K562 (cell line): Measurements from ENCODE around the gene TRIM38. TPM values are rescaled to one million over a fixed set of nuclear protein-coding genes. Genes with fewer than 3 reads are reported as not detected.

Source experiments
- ATAC-seq: fragments of 200-7000 bp; cut with Tn5 transposase; 3 replicates; pipeline ENCODE4 v1.9.1; 2020; ENCODE audit warnings: moderate library complexity
- BruUV-seq: library from RNA; stranded (reverse); fragments of 400-500 nt; replicated peaks from 2 replicates; lab custom pipeline; 2021; lab: Mats Ljungman, UMichigan
- CTCF ChIA-PET: fragments of 300-600 bp; formaldehyde crosslinking; extraction: SDS; loops from one replicate; lab custom pipeline; 2021; ENCODE audit warnings: low intra/inter-chr PET ratio; lab: Yijun Ruan, JAX
- POLR2A ChIA-PET: fragments of 300-600, 350-650 bp; sonication (Branson Sonifier 250); formaldehyde crosslinking; extraction: SDS; loops from one replicate; lab custom pipeline; 2021; ENCODE audit warnings: antibody characterized with exemption, inconsistent platforms; lab: Yijun Ruan, JAX
- DNase-seq, 4 experiments: peaks; one replicate each; pipeline versions ENCODE4 v3.0.0 to v3.0.0-alpha.2; 2011 to 2018; ENCODE audit warnings: low spot score in 3 of 4, mixed read lengths in 3 of 4; ENCODE audit errors: extremely low read depth in 1 of 4
- FAIRE-seq: peaks from 2 replicates; lab custom pipeline; 2011; peaks lifted over from hg19 to GRCh38; lab: Jason Lieb, UNC
- H2AFZ ChIP-seq: 2 replicates; pipeline ENCODE4 v1.6.0; 2011; ENCODE audit warnings: low read depth, low read length, control low read depth, inconsistent platforms
- H3K27ac ChIP-seq: fragments of 200-600 bp; 3 replicates; pipeline ENCODE4 v1.8.0; 2011; ENCODE audit warnings: low read depth, mild to moderate bottlenecking, control low read depth, inconsistent platforms, low read length, moderate library complexity, mixed read lengths; ENCODE audit errors: extremely low read depth
- H3K27me3 ChIP-seq, 2 experiments: fragments of 300-600 bp in 1 of 2; 2 replicates in 1 of 2; 3 replicates in 1 of 2; pipeline versions ENCODE4 v1.6.0 to v1.8.0; 2011; ENCODE audit warnings: inconsistent platforms in 2 of 2, low read length in 2 of 2, mild to moderate bottlenecking in 1 of 2, mixed read lengths in 1 of 2, moderate library complexity in 1 of 2; ENCODE audit not compliant: control insufficient read depth in 2 of 2, insufficient read depth in 2 of 2
- H3K36me3 ChIP-seq: fragments of 300-600 bp; 3 replicates; pipeline ENCODE4 v1.8.0; 2011; ENCODE audit warnings: mild to moderate bottlenecking, low read length, inconsistent platforms; ENCODE audit not compliant: control insufficient read depth, insufficient read depth
- H3K4me1 ChIP-seq, 2 experiments: fragments of 200-600 bp in 1 of 2; replicated peaks in 1 of 2; 2 replicates in 1 of 2; 3 replicates in 1 of 2; pipeline versions ENCODE4 v1.5.1 to v1.8.0; 2011; ENCODE audit warnings: inconsistent platforms in 2 of 2, low read length in 2 of 2, mild to moderate bottlenecking in 1 of 2, mixed read lengths in 1 of 2, moderate library complexity in 1 of 2; ENCODE audit not compliant: control insufficient read depth in 2 of 2, insufficient read depth in 2 of 2
- H3K4me2 ChIP-seq: 2 replicates; pipeline ENCODE4 v1.6.1; 2011; ENCODE audit warnings: low read length, control low read depth, inconsistent platforms, mixed read lengths; ENCODE audit not compliant: insufficient read depth
- H3K4me3 ChIP-seq: fragments of 200-600 bp; sonication (generic), shearing (Covaris generic); 2 replicates; pipeline ENCODE4 v1.5.1; 2016; ENCODE audit warnings: control low read depth, inconsistent platforms
- H3K79me2 ChIP-seq: fragments of 200-600 bp; 3 replicates; pipeline ENCODE4 v1.8.0; 2011; ENCODE audit warnings: low read length, inconsistent platforms; ENCODE audit not compliant: control insufficient read depth, insufficient read depth
- H3K9ac ChIP-seq, 2 experiments: 2 replicates each; pipeline versions ENCODE4 v1.6.0 to v1.6.1; 2011; ENCODE audit warnings: low read depth in 2 of 2, low read length in 2 of 2, control low read depth in 1 of 2, inconsistent platforms in 1 of 2, mild to moderate bottlenecking in 1 of 2, mixed read lengths in 1 of 2; ENCODE audit not compliant: insufficient read depth in 1 of 2
- H3K9me1 ChIP-seq: one replicate; pipeline ENCODE4 v1.6.0; 2011; ENCODE audit warnings: inconsistent platforms, mild to moderate bottlenecking, low read length, moderate library complexity; ENCODE audit not compliant: control insufficient read depth, insufficient read depth
- H3K9me3 ChIP-seq: replicated peaks from 2 replicates; pipeline ENCODE4 v1.5.1; 2011; ENCODE audit warnings: low read depth, low read length, inconsistent platforms; ENCODE audit not compliant: control insufficient read depth, insufficient read depth
- H4K20me1 ChIP-seq: replicated peaks from 2 replicates; pipeline ENCODE4 v1.6.1; 2011; ENCODE audit warnings: low read length, inconsistent platforms, mixed read lengths; ENCODE audit not compliant: control insufficient read depth, insufficient read depth
- BRF1 ChIP-seq: IDR thresholded peaks from 3 replicates; pipeline ENCODE4 v1.6.1; 2011; ENCODE audit warnings: borderline replicate concordance, mild to moderate bottlenecking; ENCODE audit not compliant: insufficient read length; ENCODE audit errors: extremely low read depth
- CXXC5 ChIP-seq: fragments of 250-450 bp; sonication (Bioruptor Pico); IDR thresholded peaks from 2 replicates; pipeline ENCODE4 v1.8.0; 2022; ENCODE audit warnings: inconsistent platforms, mild to moderate bottlenecking, moderate library complexity
- EP300 ChIP-seq: IDR thresholded peaks from 2 replicates; pipeline ENCODE4 v1.6.1; 2012; ENCODE audit warnings: low read length, improper control_type of control experiment
- FIP1L1 ChIP-seq: fragments of 200-400 bp; formaldehyde crosslinking; IDR thresholded peaks from 2 replicates; pipeline ENCODE4 v1.6.1; 2018; ENCODE audit warnings: mild to moderate bottlenecking, low read depth, low read length; ENCODE audit not compliant: poor library complexity, severe bottlenecking
- MAZ ChIP-seq, 2 experiments: fragments of 450-650 bp in 1 of 2; sonication (generic) in 1 of 2; formaldehyde crosslinking; IDR thresholded peaks in 1 of 2; conservative IDR thresholded peaks in 1 of 2; 2 replicates each; pipeline versions ENCODE4 v1.4.0 to v1.5.0; 2020; ENCODE audit warnings: mild to moderate bottlenecking in 1 of 2, missing genetic modification reagents in 1 of 2
- MIER1 ChIP-seq: fragments of 450-650 bp; IDR thresholded peaks from 2 replicates; pipeline ENCODE4 v1.6.1; 2016; ENCODE audit warnings: antibody characterized with exemption, mild to moderate bottlenecking, low read depth
- NFRKB ChIP-seq: fragments of 450-650 bp; IDR thresholded peaks from 2 replicates; pipeline ENCODE4 v1.6.1; 2016; ENCODE audit warnings: low read depth
- POLR2G ChIP-seq: fragments of 200-400 bp; formaldehyde crosslinking; IDR thresholded peaks from 2 replicates; pipeline ENCODE4 v1.6.1; 2017; ENCODE audit warnings: low read depth, mild to moderate bottlenecking, antibody characterized with exemption, low read length, moderate library complexity
- PRMT5 ChIP-seq: sonication (generic); formaldehyde crosslinking; IDR thresholded peaks from 2 replicates; pipeline ENCODE4 v1.5.0; 2020; ENCODE audit warnings: missing genetic modification reagents
- PRPF4 ChIP-seq: fragments of 200-400 bp; formaldehyde crosslinking; IDR thresholded peaks from one replicate; pipeline ENCODE4 v1.6.1; 2017; ENCODE audit warnings: low read length, low read depth, mild to moderate bottlenecking; ENCODE audit not compliant: insufficient read depth, poor library complexity, severe bottlenecking
- SNIP1 ChIP-seq: fragments of 450-650 bp; IDR thresholded peaks from 2 replicates; pipeline ENCODE4 v1.7.1; 2017; ENCODE audit warnings: low read depth, mild to moderate bottlenecking
- SRSF9 ChIP-seq: fragments of 200-400 bp; formaldehyde crosslinking; IDR thresholded peaks from 2 replicates; pipeline ENCODE4 v1.6.1; 2017; ENCODE audit warnings: low read depth, low read length, borderline replicate concordance
- WGBS: fragments of 100-300 bp; shearing (Covaris generic); methylation state at CpG from one replicate; pipeline ENCODE4 v1.1.6; 2016; ENCODE audit warnings: low coverage, mixed read lengths; ENCODE audit not compliant: insufficient coverage; ENCODE audit errors: missing lambda C conversion rate; 5-methylcytosine and 5-hydroxymethylcytosine counted together
- in situ Hi-C: fragments of 300-500 bp; cut with MboI; formaldehyde crosslinking; loops from 4 replicates; pipeline ENCODE4 v1.15.0; 2018; ENCODE audit warnings: inconsistent platforms, mixed read lengths
- intact Hi-C: fragments of 100-400 bp; cut with micrococcal nuclease; formaldehyde crosslinking; loops from 2 replicates; pipeline ENCODE4 v1.14.2; 2022
- polyA plus RNA-seq, 8 experiments: library from polyadenylated mRNA; depleted of rRNA in 4 of 8; stranded (reverse) in 5 of 8; unstranded in 3 of 8; fragments of >200 nt; fragmentation: Nextera tagmentation in 2 of 8; fragmentation: Illumina TruSeq in 1 of 8; extraction: Ambion mirVana in 2 of 8; extraction: Trizol in 1 of 8; gene quantifications; 2 replicates each; pipeline versions ENCODE4 v1.2.1 to v1.2.3, GENCODE V29; 2011 to 2014; ENCODE audit warnings: inconsistent platforms in 1 of 8, missing spikeins in 1 of 8
- total RNA-seq, 7 experiments: library from RNA; depleted of rRNA in 6 of 7; stranded (reverse); fragments of >200 nt in 6 of 7; fragmentation: Illumina TruSeq in 2 of 7; extraction: Trizol in 2 of 7; gene quantifications; 2 replicates each; pipeline versions ENCODE4 v1.2.1 to v1.2.3, GENCODE V29; 2011 to 2021; ENCODE audit warnings: low replicate concordance in 1 of 7
- TF ChIP-seq, protein P1 (sequence below): fragments of 150-350 bp; IDR thresholded peaks from 2 replicates; pipeline ENCODE4 v1.6.1; 2014; ENCODE audit warnings: low read depth, mild to moderate bottlenecking, low read length, borderline replicate concordance

Gene TRIM38
- total and polyA plus RNA-seq, 9 of the 15 experiments (the other 6 are each of a cell fraction or from before 2014, with no cell fraction given) = 1.7 to 6.7 (median 6.3) TPM

DNA sequence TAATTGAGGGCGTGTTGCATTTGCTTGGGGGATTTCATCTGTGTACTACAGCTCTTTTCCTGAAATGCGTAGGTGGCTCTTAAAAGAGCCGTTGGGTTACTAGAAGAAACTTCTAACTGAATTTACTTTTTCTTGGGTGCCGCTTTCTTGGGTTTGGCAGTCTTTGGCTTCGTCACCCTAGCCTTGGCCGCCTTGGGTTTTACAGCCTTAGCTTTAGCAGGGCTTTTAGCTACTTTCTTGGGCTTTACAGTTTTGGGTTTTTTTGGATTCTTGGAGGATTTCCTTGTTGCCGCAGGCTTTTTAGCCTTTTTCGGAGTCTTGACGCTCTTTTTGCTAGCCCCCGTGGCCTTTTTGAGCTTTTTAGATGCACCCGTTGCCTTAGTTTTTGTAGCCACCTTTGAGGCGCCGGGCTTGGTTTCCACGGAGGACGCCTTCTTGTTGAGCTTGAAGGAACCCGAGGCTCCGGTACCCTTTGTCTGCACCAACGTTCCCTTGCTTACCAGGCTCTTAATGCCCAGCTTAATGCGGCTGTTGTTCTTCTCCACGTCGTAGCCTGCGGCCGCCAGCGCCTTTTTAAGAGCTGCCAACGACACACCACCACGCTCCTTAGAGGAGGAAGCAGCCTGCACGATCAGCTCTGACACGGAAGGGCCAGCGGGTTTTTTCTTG lies 54.5 kb downstream of the TRIM38 start:
- Histone ChIP-seq H3K4me1 (peaks cover 2 to 18% of the 10 kb centered on the region in 2 experiments; a peak in 3 of 5 replicates), H3K27me3 (no peaks in the 10 kb centered on the region), H4K20me1 (no peaks in the 10 kb centered on the region), H3K36me3 (no peaks in the 10 kb centered on the region), H3K9ac (no peak overlapping the region), H3K9me1 (no peaks in the 10 kb centered on the region), H3K4me3 (no peak overlapping the region), H3K79me2 (peaks cover 7% of the 10 kb centered on the region; the same call in 2 of the 3 replicates), H3K4me2 (no peak overlapping the region), H2AFZ (no peak overlapping the region), H3K27ac (no peak overlapping the region), H3K9me3 (peaks cover 7% of the 10 kb centered on the region)
- POLR2A ChIA-PET = interaction anchor here (0.6 to 4.2 kb wide), 9 partner anchors 8 to 212 kb away, joined by 3 to 62 read pairs (median 3); a partner anchor contains a TSS
- BruUV-seq = no TSS peak
- CTCF ChIA-PET = no interaction called here
- no peak for DNase-seq
- 88% methylated on average over 29 of the region's 29 CpGs for WGBS
- in situ Hi-C loops (no loop called here), intact Hi-C loops (no loop called here)
- TF ChIP-seq MAZ (CRISPR knock-in tag; conservative IDR thresholded peaks at IDR 0.05 in 1 of 2, IDR thresholded peaks at IDR 0.05 in 1 of 2) (no peak), MIER1 (no peak), EP300 (no peak), SNIP1 (no peak), POLR2G (no peak), FIP1L1 (no peak), CXXC5 (CRISPR knock-in tag) (no peak), NFRKB (no peak), PRMT5 (CRISPR knock-in tag) (no peak), BRF1 (no peak), PRPF4 (no peak), SRSF9 (no peak)
- TF ChIP-seq, protein P1, sequence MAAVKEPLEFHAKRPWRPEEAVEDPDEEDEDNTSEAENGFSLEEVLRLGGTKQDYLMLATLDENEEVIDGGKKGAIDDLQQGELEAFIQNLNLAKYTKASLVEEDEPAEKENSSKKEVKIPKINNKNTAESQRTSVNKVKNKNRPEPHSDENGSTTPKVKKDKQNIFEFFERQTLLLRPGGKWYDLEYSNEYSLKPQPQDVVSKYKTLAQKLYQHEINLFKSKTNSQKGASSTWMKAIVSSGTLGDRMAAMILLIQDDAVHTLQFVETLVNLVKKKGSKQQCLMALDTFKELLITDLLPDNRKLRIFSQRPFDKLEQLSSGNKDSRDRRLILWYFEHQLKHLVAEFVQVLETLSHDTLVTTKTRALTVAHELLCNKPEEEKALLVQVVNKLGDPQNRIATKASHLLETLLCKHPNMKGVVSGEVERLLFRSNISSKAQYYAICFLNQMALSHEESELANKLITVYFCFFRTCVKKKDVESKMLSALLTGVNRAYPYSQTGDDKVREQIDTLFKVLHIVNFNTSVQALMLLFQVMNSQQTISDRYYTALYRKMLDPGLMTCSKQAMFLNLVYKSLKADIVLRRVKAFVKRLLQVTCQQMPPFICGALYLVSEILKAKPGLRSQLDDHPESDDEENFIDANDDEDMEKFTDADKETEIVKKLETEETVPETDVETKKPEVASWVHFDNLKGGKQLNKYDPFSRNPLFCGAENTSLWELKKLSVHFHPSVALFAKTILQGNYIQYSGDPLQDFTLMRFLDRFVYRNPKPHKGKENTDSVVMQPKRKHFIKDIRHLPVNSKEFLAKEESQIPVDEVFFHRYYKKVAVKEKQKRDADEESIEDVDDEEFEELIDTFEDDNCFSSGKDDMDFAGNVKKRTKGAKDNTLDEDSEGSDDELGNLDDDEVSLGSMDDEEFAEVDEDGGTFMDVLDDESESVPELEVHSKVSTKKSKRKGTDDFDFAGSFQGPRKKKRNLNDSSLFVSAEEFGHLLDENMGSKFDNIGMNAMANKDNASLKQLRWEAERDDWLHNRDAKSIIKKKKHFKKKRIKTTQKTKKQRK = no peak
- FAIRE-seq = no peak
- no peak for ATAC-seq
